GM18511 (cell line): Measurements from ENCODE around the gene SMCO1.
"Not testable (repeated sequence)": the region's sequence is repeated elsewhere in the genome, so short reads cannot be mapped to it uniquely, and the experiment has no call there.

ENCODE experiments used
- ATAC-seq: cut with Tn5 transposase; IDR thresholded peaks from one replicate; pipeline ENCODE4 v1.9.1; 2021; ENCODE audit warnings: mild to moderate bottlenecking, moderate library complexity; ENCODE audit not compliant: unreplicated experiment

The SMCO1 gene

DNA sequence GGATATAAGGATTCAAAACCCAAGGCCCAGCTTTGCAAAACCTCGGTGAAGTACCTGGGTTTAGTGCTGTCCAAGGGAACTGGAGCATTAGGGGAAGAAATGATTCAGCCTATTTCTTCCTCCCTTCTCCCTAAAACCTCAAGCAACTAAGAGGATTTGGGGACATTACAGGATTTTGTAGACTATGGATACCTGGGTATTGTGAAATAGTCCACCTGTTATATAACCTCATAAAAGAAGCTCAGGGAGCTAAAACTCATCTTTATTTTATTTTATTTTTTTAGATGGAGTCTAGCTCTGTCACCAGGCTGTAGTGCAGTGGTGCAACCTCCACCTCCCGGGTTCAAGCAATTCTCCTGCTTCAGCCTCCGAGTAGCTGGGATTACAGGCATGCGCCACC lies 8.7 kb upstream of the SMCO1 start:
- ATAC-seq: no peak

DNA sequence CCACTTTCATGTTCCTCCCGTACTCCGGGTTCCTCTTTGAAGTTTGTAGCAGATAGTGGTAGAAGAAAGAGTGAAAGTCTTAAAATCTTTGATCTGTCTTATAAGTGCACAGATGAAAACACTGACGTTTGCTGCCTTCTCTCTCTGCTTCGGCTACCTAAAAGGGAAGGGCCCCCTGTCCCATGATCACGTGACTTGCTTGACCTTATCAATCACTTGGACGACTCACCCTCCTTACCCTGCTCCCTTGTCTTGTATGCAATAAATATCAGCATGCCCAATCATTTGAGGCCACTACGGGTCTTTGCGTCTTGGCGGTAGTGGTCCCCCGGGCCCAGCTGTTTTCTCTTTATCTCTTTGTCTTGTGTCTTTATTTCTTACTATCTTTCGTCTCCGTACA lies 6.1 kb upstream of the SMCO1 start:
- not testable (repeated sequence) for ATAC-seq

DNA sequence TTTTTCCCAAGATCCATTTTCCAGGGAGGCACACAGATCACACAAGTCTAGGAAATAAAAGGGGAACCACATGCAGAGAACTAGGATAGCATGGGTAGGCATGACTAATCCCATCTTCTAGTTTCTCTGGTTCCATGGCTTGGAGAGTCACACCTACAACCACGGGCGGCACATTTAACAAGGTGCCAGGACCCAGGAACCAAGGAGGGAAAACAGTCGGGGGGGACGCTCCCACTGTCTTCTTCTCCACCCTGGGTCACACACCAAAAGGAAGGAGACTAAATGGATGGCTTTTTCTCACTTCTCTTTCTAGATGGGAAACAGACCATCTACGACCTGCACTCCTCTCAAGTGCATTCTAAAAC lies 4.6 kb upstream of the SMCO1 start:
- ATAC-seq: no peak

DNA sequence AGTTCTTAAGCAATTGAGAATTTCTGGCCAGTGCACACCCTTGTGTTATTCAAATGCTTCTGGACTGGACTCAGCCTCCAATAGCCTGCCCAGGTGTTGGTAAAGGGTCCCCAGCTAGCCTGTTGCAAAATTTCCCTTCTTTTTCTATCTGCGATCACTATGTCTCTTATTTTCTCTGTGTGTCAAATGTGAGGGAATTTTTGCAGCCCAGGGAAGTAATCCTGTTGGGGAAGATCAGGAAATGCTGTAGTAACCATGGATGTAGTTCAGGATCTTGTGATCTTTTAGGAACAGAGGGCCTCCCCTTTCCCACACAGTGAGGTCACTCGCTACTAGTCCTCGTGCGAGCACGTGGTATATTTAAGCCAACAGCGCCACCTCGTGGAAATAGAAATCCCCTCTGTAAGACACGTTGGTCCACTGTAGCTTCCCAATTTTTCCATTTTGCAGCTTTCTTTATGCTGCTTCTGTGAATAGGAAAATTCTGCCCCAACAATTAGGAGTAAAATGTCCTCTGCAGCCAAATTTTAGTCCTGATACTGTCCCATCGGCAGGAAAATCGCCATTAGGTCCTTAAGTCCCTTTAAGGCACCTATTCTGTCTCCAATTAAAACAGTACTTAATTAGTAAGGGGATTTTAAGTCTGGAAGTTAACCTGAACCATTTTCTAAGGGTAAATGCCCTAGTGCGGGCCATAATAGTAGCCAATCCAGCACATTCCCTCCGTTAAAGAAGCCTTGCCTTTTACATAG lies 4.0 kb upstream of the SMCO1 start:
- no peak for ATAC-seq

DNA sequence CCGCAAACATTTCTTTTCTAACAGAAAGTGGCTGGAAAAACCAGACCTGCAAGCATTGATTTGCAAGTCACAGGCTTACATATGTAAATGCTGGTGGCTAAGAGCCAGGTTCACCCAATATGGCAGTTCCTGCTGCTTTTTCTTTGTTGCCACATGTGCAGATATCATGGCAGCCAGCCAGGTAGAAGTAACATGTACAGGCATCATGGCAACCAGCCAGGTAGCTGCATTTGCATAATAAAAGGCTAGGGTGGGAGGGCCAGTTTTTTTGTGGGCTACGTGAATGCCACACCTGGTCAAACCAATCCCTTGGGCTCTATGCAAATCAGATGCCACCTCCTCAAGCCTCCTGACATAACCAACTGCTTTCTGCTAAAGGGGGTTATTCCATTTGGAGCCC lies 2.8 kb upstream of the SMCO1 start:
- ATAC-seq: no peak

DNA sequence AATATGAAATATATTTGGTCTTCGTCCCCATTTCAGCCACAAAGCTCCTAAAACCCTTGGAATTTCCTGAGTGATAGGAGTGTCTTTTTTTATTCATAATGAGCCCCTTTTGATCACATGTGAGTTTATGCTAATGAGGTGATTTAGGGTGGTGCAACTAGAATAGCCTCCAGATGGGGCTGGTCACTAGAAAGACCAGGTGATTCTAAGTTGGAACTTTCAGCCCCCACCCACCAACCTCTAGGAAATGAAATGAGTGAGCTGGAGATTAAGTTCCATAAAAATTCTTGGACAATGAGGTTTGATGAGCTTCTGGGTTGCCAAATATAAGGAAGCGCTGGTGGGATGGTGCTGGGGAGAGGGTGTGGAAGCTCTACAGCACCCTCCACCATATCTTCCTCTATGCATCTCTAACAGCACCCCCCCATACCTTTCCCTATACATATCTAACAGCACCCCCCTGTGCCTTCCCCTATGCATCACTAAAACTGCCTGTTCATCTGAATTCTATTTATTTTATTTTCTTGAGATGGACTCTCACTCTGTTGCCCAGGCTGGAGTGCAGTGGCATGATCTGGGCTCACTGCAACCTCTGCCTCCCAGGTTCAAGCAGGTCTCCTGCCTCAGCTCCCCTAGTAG lies 2.1 kb upstream of the SMCO1 start:
- no peak for ATAC-seq

DNA sequence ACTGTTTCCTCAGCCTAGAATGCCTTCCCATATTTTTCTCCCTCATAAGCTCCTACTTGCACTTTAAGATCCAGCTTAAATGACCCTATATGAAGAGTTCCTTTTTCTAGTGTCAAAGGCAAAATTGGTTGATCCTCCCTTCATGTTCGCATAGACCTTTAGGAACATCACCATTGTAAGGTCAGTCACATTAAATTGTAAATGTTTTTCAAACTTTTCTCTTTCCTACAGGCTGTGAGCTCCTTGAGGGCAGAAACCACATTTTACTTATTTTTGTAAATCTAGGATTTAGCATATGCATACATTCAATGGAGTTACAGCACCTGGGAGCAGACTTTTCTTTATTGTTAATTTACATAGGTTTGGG lies 813 bp downstream of the SMCO1 start:
- ATAC-seq: no peak

DNA sequence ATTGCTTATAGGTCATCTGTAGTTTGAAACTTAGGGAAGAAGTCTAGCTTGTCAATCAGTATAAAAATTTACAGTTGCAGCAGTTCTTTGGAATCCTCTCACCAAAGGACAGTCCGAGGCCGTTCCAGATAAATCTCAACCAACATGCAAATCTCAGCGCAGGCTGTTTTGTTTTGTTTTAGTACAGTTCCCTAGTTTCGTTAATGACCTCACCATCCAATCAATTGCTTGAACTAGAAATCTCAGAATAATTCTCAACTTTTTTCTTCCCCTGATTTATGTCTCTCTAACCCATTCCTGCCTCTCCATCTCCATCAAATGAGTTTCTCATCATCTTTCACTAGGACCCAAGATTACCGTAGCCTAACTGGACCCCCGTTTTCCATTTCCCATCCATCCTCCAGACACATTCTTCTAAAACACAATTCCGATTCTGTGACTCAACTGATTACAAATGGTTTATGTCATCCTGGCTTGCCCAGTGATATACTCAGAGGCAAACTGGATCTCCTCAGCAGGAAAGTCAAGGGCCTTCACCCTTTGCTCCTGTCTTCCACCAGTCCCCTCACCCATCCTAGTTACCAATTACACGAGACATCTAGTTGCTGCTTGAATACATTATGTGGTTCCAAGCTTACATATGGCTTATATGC lies 1.3 kb downstream of the SMCO1 start:
- ATAC-seq: no peak

DNA sequence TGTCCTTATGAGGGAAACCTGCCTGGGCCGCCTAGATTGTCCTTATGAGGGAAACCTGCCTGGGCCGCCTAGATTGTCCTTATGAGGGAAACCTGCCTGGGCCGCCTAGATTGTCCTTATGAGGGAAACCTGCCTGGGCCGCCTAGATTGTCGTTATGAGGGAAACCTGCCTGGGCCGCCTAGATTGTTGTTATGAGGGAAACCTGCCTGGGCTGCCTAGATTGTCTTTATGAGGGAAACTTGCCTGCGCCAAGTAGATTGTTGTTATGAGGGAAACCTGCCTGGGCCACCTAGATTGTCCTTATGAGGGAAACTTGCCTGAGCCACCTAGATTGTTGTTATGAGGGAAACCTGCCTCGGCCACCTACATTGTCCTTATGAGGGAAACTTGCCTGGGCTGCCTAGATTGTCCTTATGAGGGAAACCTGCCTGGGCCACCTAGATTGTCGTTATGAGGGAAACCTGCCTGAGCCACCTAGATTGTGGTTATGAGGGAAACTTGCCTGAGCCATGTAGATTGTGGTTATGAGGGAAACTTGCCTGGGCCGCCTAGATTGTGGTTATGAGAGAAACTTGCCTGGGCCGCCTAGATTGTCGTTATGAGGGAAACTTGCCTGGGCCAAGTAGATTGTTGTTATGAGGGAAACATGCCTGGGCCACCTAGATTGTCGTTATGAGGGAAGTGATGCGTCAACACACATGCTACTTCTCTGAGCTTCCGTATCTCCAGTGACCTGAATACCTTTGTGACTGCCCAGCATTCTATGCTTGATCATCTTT lies 3.3 kb downstream of the SMCO1 start:
- ATAC-seq: not testable (repeated sequence)

DNA sequence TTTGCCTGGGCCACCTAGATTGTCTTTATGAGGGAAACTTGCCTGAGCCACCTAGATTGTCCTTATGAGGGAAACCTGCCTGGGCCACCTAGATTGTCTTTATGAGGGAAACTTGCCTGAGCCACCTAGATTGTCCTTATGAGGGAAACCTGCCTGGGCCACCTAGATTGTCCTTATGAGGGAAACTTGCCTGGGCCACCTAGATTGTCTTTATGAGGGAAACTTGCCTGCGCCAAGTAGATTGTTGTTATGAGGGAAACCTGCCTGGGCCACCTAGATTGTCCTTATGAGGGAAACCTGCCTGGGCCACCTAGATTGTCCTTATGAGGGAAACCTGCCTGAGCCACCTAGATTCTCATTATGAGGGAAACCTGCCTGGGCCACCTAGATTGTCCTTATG lies 4.0 kb downstream of the SMCO1 start:
- ATAC-seq: not testable (repeated sequence)

DNA sequence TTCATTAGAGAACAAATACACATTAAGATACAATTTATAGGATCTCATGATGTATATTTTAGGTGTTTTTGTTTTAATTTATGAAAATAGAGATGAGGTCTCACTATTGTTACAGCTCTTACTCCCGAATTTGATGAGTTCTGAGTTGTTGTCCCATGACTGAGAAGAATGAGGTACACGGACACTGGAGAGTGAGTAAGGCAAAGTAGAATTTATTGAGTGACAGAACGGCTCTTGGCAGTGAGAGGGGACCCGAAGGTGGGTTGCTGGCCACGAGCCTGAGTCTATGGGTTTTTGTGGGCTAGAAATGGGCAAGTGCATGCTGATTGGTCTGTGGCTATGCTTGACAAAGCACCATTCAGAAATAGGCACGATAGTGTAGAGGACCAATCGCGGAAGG lies 8.5 kb downstream of the SMCO1 start:
- ATAC-seq: no peak

DNA sequence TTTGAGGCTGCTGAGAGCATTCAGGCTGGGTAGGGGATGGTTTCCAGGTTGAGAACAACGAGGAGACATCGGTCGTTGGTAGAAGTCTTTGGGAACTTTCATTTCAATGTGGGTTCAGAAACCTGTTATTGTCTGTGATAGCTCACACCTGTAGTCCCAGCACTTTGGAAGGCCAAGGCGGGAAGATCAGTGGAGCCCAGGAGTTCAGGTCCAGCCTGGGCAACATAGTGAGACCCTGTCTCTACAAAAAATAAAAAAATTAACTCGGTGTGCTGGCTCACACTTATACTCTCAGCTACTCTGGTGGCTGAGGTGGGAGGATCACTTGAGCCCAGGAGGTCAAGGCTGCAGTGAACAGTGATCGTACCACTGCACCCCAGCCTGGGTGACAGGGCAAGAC lies 10.6 kb downstream of the SMCO1 start:
- ATAC-seq: no peak

DNA sequence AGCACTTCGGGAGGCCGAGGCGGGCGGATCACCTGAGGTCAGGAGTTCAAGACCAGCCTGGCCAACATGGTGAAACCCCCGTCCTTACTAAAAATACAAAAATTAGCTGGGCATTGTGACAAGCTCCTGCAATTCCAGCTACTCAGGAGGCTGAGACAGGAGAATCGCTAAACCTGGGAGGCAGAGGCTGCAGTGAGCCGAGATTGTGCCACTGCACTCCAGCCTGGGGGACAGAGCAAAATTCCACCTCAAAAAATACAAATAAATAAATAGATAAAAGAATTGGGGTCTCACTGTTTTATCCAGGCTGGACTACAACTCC lies 11.1 kb downstream of the SMCO1 start:
- not testable (repeated sequence) for ATAC-seq

DNA sequence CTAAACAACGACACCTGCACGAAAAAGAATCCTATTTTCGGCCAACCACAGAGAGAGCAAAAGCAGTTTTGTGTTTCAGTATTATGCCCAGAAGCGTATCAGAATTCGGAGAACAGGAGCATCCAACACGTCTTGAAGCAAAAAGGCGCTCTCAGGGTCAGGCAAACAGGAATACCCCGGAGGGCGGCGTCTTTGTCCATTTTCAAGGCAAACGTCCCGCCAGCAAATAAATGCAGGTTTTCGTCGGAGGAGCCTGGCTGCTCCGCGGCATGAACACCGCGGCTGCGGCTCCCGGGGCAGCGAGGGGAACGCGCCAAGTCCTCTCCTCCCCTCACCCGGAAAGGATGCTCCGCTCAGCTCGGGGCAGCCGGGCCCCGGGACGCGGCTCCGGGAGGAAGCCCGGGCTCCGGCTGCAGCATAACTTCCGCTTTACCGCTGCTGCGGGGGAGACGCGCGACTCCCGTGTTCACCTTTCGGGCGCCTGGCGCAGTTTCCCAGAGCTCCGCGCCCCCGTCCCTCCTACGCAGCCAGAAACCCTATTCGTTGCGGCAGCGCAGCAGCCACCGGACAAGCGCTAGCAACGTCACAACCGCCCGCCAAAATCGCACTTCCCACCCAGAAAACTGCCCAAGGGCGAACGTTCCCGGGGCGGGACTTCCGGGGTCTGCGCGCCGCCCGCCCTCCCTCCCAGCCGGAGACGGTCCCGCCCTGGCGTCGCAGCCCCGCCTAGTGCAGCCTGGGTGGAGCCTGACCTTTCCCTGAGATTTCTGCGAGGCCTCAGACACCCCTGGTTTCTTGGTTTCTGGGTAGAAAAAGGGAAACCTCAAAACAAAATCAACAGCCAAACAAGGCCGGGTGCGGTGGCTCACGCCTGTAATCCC lies 11.7 kb downstream of the SMCO1 start, which contains the start of gene RNF168:
TSS of gene RNF168 (minus strand) at position 573 of the 881 bp plus-strand sequence. CDS start 595 bp downstream, outside the sequence.
- peak; percentile 82 for ATAC-seq

DNA sequence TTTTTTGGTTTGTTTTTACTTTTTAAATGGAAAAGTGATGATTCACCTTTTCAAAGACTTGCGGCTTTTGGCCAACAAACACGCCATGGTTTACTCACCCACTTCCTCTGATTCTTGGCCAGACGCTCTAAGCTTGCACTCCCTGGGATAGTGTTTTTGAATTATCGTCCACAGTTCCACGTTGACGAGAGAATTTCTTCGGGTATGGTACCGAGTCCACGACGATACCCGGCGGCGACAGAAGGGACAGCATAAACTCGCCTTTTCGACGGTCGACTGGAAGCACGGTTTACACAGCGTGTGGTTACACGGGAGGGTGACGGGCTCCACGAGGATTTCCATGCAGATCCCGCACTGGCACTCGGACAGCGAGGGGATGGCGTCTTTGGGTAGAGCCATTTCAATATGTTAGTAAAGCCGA lies 12.4 kb downstream of the SMCO1 start:
- ATAC-seq: peak; percentile 4

DNA sequence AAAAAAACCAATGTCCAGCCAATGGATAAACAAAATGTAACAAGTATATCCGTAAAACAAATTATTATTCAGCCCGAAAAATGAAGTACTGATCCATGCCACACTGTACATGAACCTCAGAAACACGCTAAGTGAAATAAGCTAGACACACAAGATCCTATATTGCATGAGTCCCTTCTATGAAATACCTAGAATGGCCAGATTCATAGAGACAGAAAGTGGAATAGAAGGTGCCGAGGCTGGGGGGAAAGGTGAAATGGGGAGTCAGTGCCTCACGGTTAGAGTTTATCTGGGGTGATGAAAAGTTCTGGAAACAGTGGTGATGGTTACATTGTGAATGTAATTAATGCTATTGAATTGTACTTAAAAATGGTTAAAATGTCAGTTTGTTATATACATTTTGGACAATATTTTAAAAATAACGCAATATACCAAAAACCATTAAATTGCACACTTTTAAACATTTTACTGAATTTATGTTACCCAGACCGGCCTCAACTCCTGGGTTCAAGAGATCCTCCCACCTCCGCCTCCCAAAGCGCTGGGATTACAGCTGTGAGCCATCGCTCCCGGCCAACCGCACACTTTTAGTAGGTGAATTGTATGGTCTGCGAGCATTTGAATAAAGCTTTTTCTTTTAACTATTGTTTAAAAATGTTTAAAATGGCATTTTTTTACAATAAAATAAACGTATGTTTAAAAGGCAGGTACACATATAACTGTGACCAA lies 13.7 kb downstream of the SMCO1 start:
- ATAC-seq: no peak

DNA sequence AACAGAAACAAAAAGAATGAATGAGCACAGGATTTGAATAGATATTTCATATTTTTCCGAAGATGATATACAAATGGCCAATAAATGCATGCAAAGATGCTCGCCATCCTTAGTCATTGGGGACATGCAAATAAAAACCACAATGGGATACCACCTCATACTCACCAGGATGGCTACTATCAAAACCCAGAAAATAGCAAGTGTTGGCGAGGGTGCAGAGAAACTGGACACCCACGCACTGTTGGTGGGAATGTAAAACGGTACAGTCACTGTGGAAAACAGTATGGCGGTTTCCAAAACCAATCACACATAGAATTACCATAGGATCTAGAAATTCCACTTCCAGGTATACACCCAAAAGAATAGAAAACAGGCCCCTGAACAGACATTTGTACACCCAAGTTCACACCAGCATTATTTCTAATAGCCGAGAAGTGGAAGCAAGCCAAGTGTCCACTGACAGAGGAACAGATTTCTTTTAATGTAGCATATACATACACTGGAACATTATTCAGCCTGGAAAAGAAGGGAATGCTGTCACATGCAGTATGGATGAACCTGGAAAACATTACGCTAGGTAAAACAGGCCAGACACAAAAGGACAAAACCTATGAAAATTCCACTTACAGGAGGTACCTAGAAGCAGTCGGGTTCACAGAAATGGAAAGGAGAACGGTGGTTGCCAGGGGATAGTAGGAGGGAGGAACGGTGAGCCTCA lies 15.2 kb downstream of the SMCO1 start:
- no peak for ATAC-seq

DNA sequence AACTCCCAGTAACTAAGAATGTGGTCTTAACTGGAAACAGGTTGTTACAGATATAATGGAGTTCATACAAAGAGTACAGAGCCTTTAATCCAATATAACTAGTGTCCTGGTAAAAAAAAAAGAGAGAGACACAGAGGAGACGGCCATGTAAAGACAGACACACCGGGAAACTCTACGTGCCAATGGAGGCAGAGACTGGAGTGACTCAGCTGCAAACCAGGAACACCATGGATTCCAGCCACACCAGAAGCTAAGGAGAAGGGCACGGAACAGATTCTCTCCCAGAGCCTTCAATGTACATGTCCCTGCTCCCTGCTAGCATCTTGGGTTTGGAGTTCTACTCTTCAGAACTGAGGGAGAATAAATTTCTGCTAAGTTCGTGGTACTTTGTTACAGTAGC lies 16.1 kb downstream of the SMCO1 start:
- ATAC-seq: no peak

DNA sequence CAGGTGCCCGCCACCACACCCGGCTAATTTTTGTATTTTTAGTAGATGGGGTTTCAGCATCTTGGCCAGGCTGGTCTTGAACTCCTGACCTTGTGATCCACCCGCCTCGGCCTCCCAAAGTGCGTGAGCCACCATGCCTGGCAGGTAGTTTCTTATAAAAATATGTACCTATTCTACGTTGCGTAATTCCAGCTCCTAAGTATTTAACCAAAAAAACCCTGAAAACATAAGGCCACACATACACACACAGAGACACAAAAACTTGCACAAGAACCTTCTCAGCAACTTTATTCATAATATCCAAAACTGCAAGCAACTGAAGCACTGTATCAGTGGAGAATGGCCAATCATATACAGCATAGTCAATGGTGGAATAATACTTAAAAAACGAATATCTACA lies 16.8 kb downstream of the SMCO1 start:
- ATAC-seq: no peak
